ENCODE data around the gene BOLA2B.

- TF ChIP-seq POLR2AphosphoS5 (IDR thresholded peaks at IDR 0.05; ENCODE audit: low read depth), result no peak
- no peak for TF ChIP-seq CTCF (IDR thresholded peaks at IDR 0.05; ENCODE audit: insufficient read depth, low read length)
- TF ChIP-seq, protein P1, sequence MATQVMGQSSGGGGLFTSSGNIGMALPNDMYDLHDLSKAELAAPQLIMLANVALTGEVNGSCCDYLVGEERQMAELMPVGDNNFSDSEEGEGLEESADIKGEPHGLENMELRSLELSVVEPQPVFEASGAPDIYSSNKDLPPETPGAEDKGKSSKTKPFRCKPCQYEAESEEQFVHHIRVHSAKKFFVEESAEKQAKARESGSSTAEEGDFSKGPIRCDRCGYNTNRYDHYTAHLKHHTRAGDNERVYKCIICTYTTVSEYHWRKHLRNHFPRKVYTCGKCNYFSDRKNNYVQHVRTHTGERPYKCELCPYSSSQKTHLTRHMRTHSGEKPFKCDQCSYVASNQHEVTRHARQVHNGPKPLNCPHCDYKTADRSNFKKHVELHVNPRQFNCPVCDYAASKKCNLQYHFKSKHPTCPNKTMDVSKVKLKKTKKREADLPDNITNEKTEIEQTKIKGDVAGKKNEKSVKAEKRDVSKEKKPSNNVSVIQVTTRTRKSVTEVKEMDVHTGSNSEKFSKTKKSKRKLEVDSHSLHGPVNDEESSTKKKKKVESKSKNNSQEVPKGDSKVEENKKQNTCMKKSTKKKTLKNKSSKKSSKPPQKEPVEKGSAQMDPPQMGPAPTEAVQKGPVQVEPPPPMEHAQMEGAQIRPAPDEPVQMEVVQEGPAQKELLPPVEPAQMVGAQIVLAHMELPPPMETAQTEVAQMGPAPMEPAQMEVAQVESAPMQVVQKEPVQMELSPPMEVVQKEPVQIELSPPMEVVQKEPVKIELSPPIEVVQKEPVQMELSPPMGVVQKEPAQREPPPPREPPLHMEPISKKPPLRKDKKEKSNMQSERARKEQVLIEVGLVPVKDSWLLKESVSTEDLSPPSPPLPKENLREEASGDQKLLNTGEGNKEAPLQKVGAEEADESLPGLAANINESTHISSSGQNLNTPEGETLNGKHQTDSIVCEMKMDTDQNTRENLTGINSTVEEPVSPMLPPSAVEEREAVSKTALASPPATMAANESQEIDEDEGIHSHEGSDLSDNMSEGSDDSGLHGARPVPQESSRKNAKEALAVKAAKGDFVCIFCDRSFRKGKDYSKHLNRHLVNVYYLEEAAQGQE (IDR thresholded peaks at IDR 0.05; ENCODE audit: insufficient replicate concordance, low read depth), result no peak
Measured at GRCh38 chr16:30157214-30157613, 36.3 kb downstream of the BOLA2B start.

Measured in HL-60 (cell line).